Activated T-cell treated with anti-CD3 and anti-CD28 coated beads, Interleukin-2, amount 50 U/mL, for 72 hours (primary cell): ENCODE measurements around the gene C8G. TPM values are rescaled to one million over a fixed set of nuclear protein-coding genes. Genes with fewer than 3 reads are reported as not detected.

ENCODE experiments used
- ATAC-seq, 2 donors: fragments of 150-1000 bp; cut with Tn5 transposase; replicated peaks in 1 of 2; 2 replicates each; pipeline ENCODE4 v1.10.0; 2021; ENCODE audit warnings: moderate library complexity in 2 of 2, mild to moderate bottlenecking in 1 of 2
- DNase-seq, 2 donors: peaks; one replicate each; pipeline ENCODE4 v3.0.0; 2021 to 2022; ENCODE audit warnings: mixed read lengths in 1 of 2
- H3K27ac Mint-ChIP-seq: one replicate; pipeline ENCODE4 v1.8.0; 2022; ENCODE audit warnings: mild to moderate bottlenecking, moderate library complexity, mixed read lengths
- H3K27me3 Mint-ChIP-seq: one replicate; pipeline ENCODE4 v1.8.0; 2022; ENCODE audit warnings: low read depth, mixed read lengths
- H3K36me3 Mint-ChIP-seq, 2 donors: one replicate each; pipeline ENCODE4 v1.8.0; 2022; ENCODE audit warnings: mixed read lengths in 2 of 2, mild to moderate bottlenecking in 1 of 2; ENCODE audit not compliant: insufficient read depth in 2 of 2
- H3K4me1 Mint-ChIP-seq: one replicate; pipeline ENCODE4 v1.8.0; 2022; ENCODE audit warnings: low read depth, mixed read lengths
- H3K4me3 Mint-ChIP-seq, 2 donors: one replicate each; pipeline ENCODE4 v1.8.0; 2022; ENCODE audit warnings: mild to moderate bottlenecking in 2 of 2, mixed read lengths in 2 of 2, moderate library complexity in 2 of 2
- H3K9me3 Mint-ChIP-seq, 2 donors: one replicate each; pipeline ENCODE4 v1.8.0; 2022; ENCODE audit warnings: mixed read lengths in 2 of 2
- total RNA-seq, 2 donors: library from RNA; stranded (reverse); gene quantifications; one replicate each; pipeline ENCODE4 v1.2.3, GENCODE V29; 2022

C8G gene
- total RNA-seq, 2 donors from 2014 or later: 2.6 to 3.4 TPM

- H3K9me3 Mint-ChIP-seq: no peaks in the 10 kb centered on the region
- H3K4me3 Mint-ChIP-seq: no peak overlapping the region
- DNase-seq (no peak), ATAC-seq (peak in 1 of 2 donors; percentile 10)
- no peak overlapping the region for H3K27ac Mint-ChIP-seq
- peaks cover 11% of the 10 kb centered on the region for H3K4me1 Mint-ChIP-seq
- H3K27me3 Mint-ChIP-seq: no peaks in the 10 kb centered on the region
- H3K36me3 Mint-ChIP-seq: no peaks in the 10 kb centered on the region
These were observed 29.9 kb downstream of the C8G start for GRCh38 chr9:136974817-136975535.

DNA sequence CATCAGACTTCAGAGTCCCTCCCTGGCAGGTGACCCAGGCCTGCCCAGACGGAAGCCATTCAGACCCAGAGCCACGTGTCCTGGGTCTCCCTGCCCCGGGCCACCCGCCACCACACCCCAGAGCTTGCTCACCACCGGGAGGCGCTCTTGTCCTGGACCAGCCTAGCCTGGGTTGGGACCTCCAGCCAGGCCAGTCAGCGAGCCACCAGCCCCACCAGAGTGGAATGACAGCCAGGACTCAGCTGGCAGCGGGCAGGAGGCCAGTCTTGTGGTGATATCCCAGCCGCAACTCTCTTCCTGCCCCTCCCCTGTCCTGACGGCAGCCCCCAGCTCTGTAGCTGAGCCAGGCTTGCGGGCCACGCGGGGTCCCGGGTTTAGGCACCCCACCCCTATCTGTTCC, 30.6 kb downstream of the C8G start:
- H3K36me3 Mint-ChIP-seq: no peaks in the 10 kb centered on the region
- H3K4me1 Mint-ChIP-seq: peaks cover 11% of the 10 kb centered on the region
- H3K27ac Mint-ChIP-seq: no peak overlapping the region
- H3K9me3 Mint-ChIP-seq: no peaks in the 10 kb centered on the region
- peak; percentile 56 to 63 for DNase-seq
- no peaks in the 10 kb centered on the region for H3K27me3 Mint-ChIP-seq
- ATAC-seq: peak; percentile 24 to 37
- H3K4me3 Mint-ChIP-seq: no peak overlapping the region

GRCh38 chr9:136977223-136977622, 32.2 kb downstream of the C8G start, which contains the start of gene PTGDS:
Gene PTGDS (plus strand): TSS chr9:136977504. CDS start chr9:136977579, 75 bp downstream.
- DNase-seq (no peak), ATAC-seq (no peak)
- no peaks in the 10 kb centered on the region for H3K27me3 Mint-ChIP-seq
- peak within 1 kb of the TSS in 1 of 2 donors; percentile 44 for H3K4me3 Mint-ChIP-seq
- H3K9me3 Mint-ChIP-seq: no peaks in the 10 kb centered on the region
- H3K36me3 Mint-ChIP-seq: no peaks in the 10 kb centered on the region
- H3K27ac Mint-ChIP-seq: no peak within 1 kb of the TSS
- H3K4me1 Mint-ChIP-seq: peaks cover 11% of the 10 kb centered on the region

GRCh38 chr9:136977649-136978072, 32.6 kb downstream of the C8G start:
- Mint-ChIP-seq H3K36me3 (no peaks in the 10 kb centered on the region), H3K27ac (no peak overlapping the region), H3K9me3 (no peaks in the 10 kb centered on the region), H3K4me1 (peaks cover 11% of the 10 kb centered on the region), H3K27me3 (no peaks in the 10 kb centered on the region), H3K4me3 (peak overlapping the region in 1 of 2 donors; percentile 44)
- DNase-seq (no peak), ATAC-seq (no peak)

DNA sequence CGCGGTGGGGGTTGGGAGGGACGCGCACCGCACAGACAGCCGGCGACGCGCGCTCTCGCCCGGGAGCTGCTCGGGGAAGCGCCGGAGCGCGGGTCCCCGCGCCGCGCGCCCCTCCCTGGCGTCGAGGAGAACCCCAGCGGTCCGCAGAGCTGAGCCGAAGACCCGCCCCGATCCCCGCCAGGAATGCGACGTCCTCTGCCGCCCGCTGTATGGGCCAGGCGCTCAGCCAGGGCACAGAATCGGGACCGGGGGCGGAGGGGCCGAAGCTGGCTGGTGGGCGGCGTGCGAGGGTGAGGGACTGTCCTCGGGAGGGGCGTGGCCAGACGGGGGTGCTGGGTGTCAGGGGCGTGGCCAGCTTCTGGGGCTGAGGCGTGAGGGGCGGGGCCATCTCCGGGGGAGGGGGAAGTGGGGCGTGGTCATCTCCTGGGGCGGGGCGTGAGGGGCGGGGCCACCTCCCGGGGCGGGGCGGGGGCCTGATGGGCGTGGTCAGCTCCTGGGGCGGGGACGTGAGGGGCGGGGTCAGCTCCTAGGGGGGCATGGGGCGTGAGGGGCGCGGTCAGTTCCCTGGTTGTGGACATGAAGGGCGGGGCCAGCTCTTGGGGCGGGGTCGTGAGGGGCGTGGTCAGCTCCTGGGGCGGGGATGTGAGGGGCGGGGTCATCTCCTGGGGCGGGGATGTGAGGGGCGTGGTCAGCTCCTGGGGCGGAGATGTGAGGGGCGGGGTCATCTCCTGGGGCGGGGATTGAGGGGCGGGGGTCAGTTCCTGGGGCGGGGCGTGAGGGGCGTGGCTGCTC, 33.2 kb downstream of the C8G start:
- no peak overlapping the region for H3K27ac Mint-ChIP-seq
- H3K36me3 Mint-ChIP-seq: no peaks in the 10 kb centered on the region
- DNase-seq (peak; percentile 75 to 78), ATAC-seq (peak; percentile 60 to 62)
- peaks cover 11% of the 10 kb centered on the region for H3K4me1 Mint-ChIP-seq
- no peaks in the 10 kb centered on the region for H3K9me3 Mint-ChIP-seq
- H3K27me3 Mint-ChIP-seq: no peaks in the 10 kb centered on the region
- H3K4me3 Mint-ChIP-seq: peak overlapping the region in 1 of 2 donors; percentile 29

DNA sequence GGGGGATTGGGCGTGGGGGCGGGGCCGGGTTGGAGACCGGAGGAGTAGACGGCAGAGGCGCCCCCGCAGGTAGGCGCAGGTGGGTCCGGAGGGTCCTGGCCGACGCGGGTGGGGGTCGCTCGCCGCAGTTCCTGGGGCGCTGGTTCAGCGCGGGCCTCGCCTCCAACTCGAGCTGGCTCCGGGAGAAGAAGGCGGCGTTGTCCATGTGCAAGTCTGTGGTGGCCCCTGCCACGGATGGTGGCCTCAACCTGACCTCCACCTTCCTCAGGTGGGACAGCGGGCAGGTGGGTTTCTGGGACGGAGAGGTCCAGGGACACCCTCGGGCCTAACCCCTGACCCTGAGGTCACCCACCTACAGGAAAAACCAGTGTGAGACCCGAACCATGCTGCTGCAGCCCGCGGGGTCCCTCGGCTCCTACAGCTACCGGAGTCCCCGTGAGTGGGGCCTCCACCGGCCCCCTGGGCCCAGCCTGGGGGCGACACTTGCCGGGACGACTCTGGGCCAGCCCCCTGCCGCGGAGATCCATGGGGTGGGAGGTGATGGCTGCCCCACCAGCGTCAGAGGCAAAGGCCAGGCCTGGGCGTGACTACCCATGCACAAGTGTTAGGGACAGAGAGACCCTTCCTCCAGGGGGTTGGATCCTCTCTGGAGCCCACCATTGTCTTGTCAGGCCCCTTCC, 34.0 kb downstream of the C8G start:
- Mint-ChIP-seq H3K27me3 (peaks cover 5% of the 10 kb centered on the region), H3K4me3 (no peak overlapping the region), H3K9me3 (no peaks in the 10 kb centered on the region)

GRCh38 chr9:136979769-136980587, 34.9 kb downstream of the C8G start:
- no peaks in the 10 kb centered on the region for H3K9me3 Mint-ChIP-seq
- H3K36me3 Mint-ChIP-seq: no peaks in the 10 kb centered on the region
- H3K27me3 Mint-ChIP-seq: peaks cover 9% of the 10 kb centered on the region
- ATAC-seq (no peak), DNase-seq (no peak)
- H3K4me1 Mint-ChIP-seq: peaks cover 11% of the 10 kb centered on the region
- no peak overlapping the region for H3K27ac Mint-ChIP-seq
- no peak overlapping the region for H3K4me3 Mint-ChIP-seq

More for the DNA sequence above, 34.0 kb downstream of the C8G start:
- H3K27ac Mint-ChIP-seq: no peak overlapping the region
- DNase-seq (no peak), ATAC-seq (peak in 1 of 2 donors; percentile 8)
- H3K36me3 Mint-ChIP-seq: no peaks in the 10 kb centered on the region
- H3K4me1 Mint-ChIP-seq: peaks cover 11% of the 10 kb centered on the region

- DNase-seq (no peak), ATAC-seq (no peak)
- Mint-ChIP-seq H3K27ac (no peak overlapping the region), H3K4me1 (peaks cover 5% of the 10 kb centered on the region), H3K4me3 (no peak overlapping the region), H3K9me3 (no peaks in the 10 kb centered on the region), H3K36me3 (no peaks in the 10 kb centered on the region), H3K27me3 (peaks cover 9% of the 10 kb centered on the region)
These were observed 35.8 kb downstream of the C8G start for GRCh38 chr9:136980669-136981478.

- Mint-ChIP-seq H3K4me1 (no peaks in the 10 kb centered on the region), H3K27ac (no peak overlapping the region), H3K9me3 (no peaks in the 10 kb centered on the region), H3K36me3 (no peaks in the 10 kb centered on the region), H3K27me3 (peaks cover 14% of the 10 kb centered on the region), H3K4me3 (no peak overlapping the region)
- no peak for ATAC-seq
- DNase-seq: no peak
These were observed 36.7 kb downstream of the C8G start for GRCh38 chr9:136981588-136982231.

- DNase-seq (no peak), ATAC-seq (no peak)
- no peaks in the 10 kb centered on the region for H3K36me3 Mint-ChIP-seq
- no peaks in the 10 kb centered on the region for H3K4me1 Mint-ChIP-seq
- peaks cover 14% of the 10 kb centered on the region for H3K27me3 Mint-ChIP-seq
- no peaks in the 10 kb centered on the region for H3K9me3 Mint-ChIP-seq
- no peak within 1 kb of the TSS for H3K27ac Mint-ChIP-seq
- H3K4me3 Mint-ChIP-seq: no peak within 1 kb of the TSS
These were observed 37.4 kb downstream of the C8G start, which contains the start of gene LCNL1 for GRCh38 chr9:136982232-136983051. Gene LCNL1 (plus strand): TSS chr9:136982993. CDS start chr9:136983587, 594 bp downstream.

GRCh38 chr9:136983167-136983566, 38.1 kb downstream of the C8G start:
- no peak for DNase-seq
- no peak overlapping the region for H3K27ac Mint-ChIP-seq

More at GRCh38 chr9:136983167-136983566, 38.1 kb downstream of the C8G start:
- Mint-ChIP-seq H3K27me3 (peaks cover 14% of the 10 kb centered on the region), H3K36me3 (no peaks in the 10 kb centered on the region), H3K9me3 (no peaks in the 10 kb centered on the region), H3K4me3 (no peak overlapping the region), H3K4me1 (no peaks in the 10 kb centered on the region)
- no peak for ATAC-seq
